HG03378 (cell line): ENCODE data around the gene CHL1.

Source experiments
- ATAC-seq: cut with Tn5 transposase; IDR thresholded peaks from one replicate; pipeline ENCODE4 v1.9.1; 2021; ENCODE audit warnings: mild to moderate bottlenecking, moderate library complexity; ENCODE audit not compliant: unreplicated experiment

Gene CHL1

GRCh38 chr3:394775-395174 is 198.2 kb downstream of the CHL1 start:
- no peak for ATAC-seq

DNA sequence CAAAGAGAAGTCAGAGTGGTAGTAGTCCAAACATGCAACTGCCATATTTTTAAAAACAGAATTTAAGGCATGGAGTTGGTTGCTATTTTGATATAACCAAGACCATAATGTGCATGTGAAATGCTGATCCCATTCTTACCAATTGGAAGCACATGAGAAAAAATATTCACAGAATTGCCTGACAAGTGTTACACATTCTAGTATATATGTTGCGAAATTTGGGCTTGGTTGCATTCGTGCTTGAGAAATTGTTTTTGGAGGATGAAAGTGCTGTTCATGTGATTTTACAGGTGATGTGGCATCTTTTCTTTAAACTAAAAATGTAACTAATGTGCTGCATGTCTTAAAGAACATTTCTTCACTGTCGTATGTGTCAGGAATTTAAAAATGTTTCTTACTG is 199.7 kb downstream of the CHL1 start:
- ATAC-seq, result no peak

- ATAC-seq, result no peak
These were observed 203.1 kb downstream of the CHL1 start for GRCh38 chr3:399647-400046.

GRCh38 chr3:403826-404225 is 207.3 kb downstream of the CHL1 start:
- ATAC-seq, result no peak

GRCh38 chr3:409011-409410 is 212.4 kb downstream of the CHL1 start:
- no peak for ATAC-seq

- no peak for ATAC-seq
These were observed 214.7 kb downstream of the CHL1 start for GRCh38 chr3:411226-411625.

DNA sequence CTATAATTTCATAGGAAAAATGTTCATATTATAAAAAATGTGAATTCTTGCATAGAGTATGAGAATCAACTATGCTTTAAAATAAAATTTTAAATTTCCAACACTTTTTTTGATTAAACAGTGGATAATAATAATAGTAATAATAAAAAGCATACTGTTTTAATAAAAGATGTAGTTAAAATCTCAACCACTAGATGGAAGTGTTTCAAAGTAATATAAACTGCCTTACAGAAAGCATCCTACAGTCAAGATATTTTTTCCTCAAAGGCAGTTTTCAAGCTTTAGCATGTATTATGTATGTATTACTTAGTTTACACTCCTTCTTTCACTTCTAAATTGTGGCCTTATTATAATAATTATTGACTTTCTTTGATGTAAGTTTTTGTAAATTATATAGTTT is 217.5 kb downstream of the CHL1 start:
- ATAC-seq, result no peak

- no peak for ATAC-seq
These were observed 221.8 kb downstream of the CHL1 start for GRCh38 chr3:418239-418929.

- peak; percentile 48 for ATAC-seq
These were observed 224.0 kb downstream of the CHL1 start for GRCh38 chr3:420584-420983.

- ATAC-seq, result no peak
These were observed 228.5 kb downstream of the CHL1 start for GRCh38 chr3:425079-425478.

DNA sequence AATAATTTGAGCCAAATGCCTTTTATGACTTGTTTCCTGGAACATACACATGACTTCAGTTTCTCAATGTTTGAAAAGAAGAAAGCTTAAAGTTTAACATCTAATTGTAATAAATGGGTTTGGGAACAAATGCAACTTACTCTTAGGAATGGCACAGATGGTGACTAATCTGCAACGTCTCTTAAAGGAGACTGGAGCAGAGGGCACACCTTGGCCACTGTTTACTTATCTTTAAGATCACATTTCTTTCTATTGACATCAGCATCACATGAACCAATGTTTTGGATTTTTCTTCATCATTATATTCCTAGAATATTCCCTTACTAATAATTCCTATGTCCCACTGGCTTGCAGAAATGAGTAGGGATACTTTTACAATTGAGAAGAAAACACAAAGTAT is 229.5 kb downstream of the CHL1 start:
- no peak for ATAC-seq

DNA sequence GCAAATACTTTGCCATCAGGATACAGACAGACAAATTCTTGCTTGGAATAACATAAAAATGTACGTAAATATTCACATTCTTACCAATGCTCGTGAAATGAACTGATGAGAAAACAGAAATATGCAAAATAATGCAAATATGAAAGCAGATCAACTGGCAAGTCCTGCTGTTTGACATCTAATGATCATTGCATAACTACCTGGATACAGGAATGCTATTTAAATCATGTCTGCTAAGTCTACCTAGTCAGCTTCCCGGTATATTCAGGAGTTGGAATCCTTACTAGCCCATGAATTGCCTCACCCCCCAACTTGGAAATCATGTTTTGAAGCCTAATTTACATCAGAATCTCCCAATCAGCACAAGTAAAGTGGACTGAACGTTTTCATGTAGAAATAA is 230.6 kb downstream of the CHL1 start:
- ATAC-seq, result no peak

DNA sequence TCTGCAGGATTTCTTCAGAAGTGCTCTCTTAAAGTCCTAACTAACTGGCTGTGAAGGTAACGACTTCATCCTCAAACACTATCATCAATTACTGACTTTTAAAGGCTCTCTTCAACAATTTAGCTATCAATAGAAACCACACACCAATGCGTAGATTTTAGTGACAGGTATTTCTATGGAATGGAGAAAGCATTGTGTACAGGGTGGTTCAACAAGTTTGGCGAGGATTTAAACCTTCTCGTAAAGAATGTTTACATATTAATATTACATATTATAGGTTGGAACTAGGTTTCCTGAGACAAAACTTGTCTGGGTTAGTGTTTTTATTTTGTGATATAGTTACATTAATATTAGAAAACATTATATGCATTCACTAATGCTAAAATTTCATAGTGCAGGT is 233.6 kb downstream of the CHL1 start:
- ATAC-seq, result no peak

- ATAC-seq, result no peak
These were observed 238.6 kb downstream of the CHL1 start for GRCh38 chr3:435161-435560.

DNA sequence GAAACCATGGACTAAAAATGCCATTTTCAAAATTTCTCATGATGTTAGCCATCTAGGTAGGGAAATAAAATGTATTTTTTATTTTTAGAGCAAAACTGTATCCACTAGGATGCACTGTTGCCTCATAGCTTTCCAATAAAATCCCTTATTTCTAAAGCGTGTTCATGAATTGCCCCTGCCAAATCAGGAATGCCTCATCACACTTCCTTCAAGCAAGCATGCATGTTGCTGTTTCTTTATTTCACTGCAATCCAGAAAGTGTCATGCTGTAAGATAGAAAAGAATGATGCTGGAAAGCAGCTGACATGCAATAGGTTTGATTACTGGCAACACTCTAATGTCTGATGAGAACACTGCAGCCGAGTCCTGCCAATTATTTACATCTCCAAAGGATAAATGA is 239.5 kb downstream of the CHL1 start:
- no peak for ATAC-seq

GRCh38 chr3:440826-441225 is 244.3 kb downstream of the CHL1 start:
- ATAC-seq, result no peak

- ATAC-seq, result no peak
These were observed 249.4 kb downstream of the CHL1 start for GRCh38 chr3:445960-446359.

- no peak for ATAC-seq
These were observed 251.1 kb downstream of the CHL1 start for GRCh38 chr3:447671-448070.

DNA sequence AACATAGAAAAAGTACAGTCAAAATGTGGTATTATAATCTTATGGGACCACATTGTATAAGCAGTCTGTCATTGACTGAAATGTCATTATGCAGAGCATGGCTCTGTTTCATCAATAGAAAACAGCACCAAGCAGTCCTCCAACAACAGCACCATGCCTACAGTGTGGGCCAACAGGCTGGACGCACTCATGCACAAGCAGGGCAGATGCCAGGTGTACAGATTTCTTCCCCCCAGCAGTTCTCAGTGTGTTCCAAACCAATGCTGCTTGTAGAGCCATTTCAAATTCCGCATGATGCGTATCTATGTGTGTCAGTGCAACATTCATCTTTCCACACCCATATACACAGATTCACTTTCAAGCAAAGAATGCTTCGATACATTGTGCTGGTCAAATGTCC is 253.1 kb downstream of the CHL1 start:
- ATAC-seq, result no peak

- no peak for ATAC-seq
These were observed 255.7 kb downstream of the CHL1 start for GRCh38 chr3:452221-452620.

GRCh38 chr3:453106-453505 is 256.5 kb downstream of the CHL1 start:
- ATAC-seq, result no peak

GRCh38 chr3:454986-455385 is 258.4 kb downstream of the CHL1 start:
- no peak for ATAC-seq

DNA sequence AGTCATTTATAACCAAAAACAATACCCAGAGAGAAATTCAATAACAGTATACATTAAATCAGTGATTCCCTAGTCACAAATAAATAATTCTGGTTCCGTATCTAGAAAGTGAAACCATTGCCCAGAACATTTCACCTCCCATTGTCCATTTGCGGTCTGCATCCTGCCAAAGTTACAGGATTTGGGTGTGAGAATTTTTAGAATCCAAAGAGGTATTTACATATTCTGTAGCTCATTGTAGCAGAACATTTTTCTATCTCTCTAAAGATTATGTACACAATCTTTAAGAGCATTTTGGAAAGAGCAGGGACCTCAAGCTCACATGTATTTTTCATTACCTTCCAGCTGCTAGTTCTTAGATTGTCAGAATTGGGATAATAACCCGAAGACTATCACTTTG is 261.6 kb downstream of the CHL1 start:
- ATAC-seq, result no peak
